T47D (cell line): ENCODE data around the gene ZNF83.
"Not testable (repeated sequence)": the region's sequence is repeated elsewhere in the genome, so short reads cannot be mapped to it uniquely, and the experiment has no call there.

Experiments used
- DNase-seq, 2 experiments: peaks; one replicate each; pipeline versions ENCODE4 v3.0.0 to v3.0.0-alpha.2; 2011 to 2012; ENCODE audit warnings: low read depth in 1 of 2, low spot score in 1 of 2
- JUND ChIP-seq: IDR thresholded peaks from 2 replicates; pipeline ENCODE4 v1.6.1; 2012; ENCODE audit warnings: low read depth
- in situ Hi-C: cut with HindIII; loops from 2 replicates; pipeline ENCODE4 v1.10.0; 2016; ENCODE audit warnings: low sequenced_read_pairs, low pct_unique_long_range_greater_than_20kb

Gene ZNF83

GRCh38 chr19:52585604-52586003 lies 52.6 kb downstream of the ZNF83 start:
- in situ Hi-C loops = no loop called here
- DNase-seq = no peak
- no peak for TF ChIP-seq JUND

DNA sequence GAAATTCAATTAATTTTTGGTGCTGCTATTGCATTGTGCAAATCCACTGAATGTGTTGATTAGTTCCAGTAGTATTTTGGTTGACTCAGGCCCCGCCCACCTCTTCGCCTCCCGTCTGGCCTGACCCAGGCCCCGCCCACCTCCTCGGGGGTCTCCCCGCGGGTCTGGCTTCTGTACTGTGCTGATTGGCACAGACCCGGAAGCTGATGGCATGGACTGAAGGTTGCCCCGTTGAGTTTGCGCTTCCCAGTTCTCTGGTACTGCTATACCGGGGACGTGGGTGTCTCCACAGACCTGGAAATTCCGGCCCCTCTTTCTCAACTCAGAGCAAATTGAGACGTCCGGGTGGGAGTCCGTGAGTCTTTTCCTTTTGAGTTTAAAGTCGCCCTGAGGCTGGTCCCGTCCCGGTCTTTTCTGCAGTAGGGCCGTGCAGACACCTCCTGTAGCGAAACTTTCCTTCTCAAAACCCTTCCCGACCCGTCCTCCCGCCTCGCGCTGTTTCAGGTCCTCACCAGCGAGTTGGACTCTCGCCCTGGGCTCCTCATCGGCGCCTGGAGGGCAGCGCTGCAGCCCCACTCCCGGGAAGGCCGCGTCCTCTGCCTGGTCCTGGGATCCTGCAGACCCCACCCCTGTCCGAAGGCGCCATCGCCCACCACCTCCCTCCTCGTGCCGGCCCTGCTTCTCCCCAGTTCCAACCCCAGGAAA lies 53.3 kb downstream of the ZNF83 start:
- in situ Hi-C loops = no loop called here
- TF ChIP-seq JUND = no peak
- no peak for DNase-seq

- in situ Hi-C loops = no loop called here
- no peak for TF ChIP-seq JUND
- DNase-seq = peak; percentile 49 to 94
Observed at GRCh38 chr19:52570000-52570861, 67.9 kb downstream of the ZNF83 start, which contains the start of gene ZNF701. ZNF701 (plus strand) TSS chr19:52570287; CDS start chr19:52574148, 3,861 bp downstream.

DNA sequence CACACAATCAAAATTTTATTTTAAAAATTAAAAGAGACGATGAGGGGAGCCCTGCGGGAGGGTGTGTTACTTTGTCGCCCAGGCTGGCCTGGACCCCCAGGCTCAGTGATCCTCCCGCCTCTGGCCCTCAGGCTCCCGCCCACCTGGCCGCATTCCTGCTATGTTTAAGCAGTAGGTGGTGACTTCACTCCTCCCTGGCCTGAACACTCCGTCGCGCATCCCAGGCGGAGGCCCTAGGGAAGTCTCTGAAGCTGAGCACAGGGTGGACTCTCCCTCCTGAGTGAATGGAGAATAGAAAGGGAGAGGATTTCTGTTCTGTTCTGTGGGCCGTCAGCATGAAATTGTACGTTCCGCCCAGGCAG lies 68.5 kb downstream of the ZNF83 start:
- in situ Hi-C loops = not testable (repeated sequence)
- peak; percentile 19 to 75 for DNase-seq

DNA sequence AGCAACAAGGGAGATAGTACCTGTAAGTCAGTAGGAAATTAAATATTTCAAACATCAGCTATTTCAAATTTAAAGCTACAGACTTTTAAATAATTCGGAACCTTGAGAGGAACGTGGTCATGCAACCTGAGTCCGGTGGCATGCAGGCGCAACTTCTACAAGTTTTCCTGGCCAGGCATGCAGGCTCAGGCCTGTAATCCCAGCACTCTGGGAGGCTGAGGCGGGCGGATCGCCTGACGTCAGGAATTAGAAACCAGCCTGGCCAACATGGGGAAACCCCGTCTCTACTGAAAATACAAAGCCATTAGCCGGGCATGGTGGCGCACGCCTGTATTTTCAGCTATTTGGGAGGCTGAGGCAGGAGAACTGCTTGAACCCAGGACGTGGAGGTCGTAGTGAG lies 70.2 kb downstream of the ZNF83 start:
- in situ Hi-C loops = no loop called here
- no peak for TF ChIP-seq JUND

DNA sequence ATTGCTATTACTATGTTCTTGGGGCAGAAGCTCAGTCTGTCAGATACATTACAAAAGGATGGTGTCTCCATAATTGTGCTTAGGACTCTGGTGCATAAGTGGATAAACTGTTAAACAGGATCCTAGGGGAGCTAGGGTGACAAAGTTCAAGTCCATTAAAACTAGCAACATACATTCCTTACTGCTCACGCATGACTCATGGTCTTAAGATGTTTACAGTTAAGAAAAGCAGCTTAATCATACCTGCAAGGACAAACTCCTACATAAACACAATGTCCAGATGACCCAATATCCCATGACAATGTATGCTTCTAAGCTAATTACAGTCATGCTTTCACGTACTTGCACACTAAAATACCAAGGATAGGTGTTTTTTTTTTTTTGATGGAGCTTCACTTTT lies 71.6 kb downstream of the ZNF83 start:
- peak in 1 of 2 experiments; percentile 30 for DNase-seq
- in situ Hi-C loops = no loop called here
- no peak for TF ChIP-seq JUND

More for the DNA sequence above, 70.2 kb downstream of the ZNF83 start:
- DNase-seq = no peak

- DNase-seq = no peak
- in situ Hi-C loops = no loop called here
- TF ChIP-seq JUND = no peak
Observed at GRCh38 chr19:52566121-52566520, 72.0 kb downstream of the ZNF83 start.
